SH-SY5Y (cell line): ENCODE results near the gene NDUFS2.

Experiments used
- GATA2 ChIP-seq: IDR thresholded peaks from 2 replicates; pipeline ENCODE4 v1.6.1; 2011; ENCODE audit warnings: mild to moderate bottlenecking, low read depth, low read length
- GATA3 ChIP-seq: IDR thresholded peaks from 2 replicates; pipeline ENCODE4 v1.6.1; 2011; ENCODE audit warnings: low read depth, mild to moderate bottlenecking, low read length, moderate library complexity

DNA sequence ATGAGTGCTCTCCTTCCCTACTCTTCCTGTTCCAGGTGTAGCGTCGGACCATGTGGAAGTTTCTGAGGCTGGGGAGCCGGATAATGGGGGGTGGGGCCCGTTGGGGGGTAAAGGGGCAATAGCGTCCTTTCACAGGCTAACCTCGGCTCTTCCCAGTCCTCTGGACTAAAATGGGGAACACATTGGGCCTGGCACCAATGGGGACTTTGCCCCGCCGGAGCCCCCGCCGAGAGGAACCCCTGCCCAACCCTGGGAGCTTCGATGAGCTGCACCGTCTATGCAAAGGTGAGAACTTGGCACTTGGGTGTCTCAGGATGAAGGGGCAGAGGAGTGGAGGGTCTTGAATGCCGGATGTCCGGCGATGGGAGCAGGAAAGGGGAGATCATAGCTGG lies 24.1 kb downstream of the NDUFS2 start:
- TF ChIP-seq GATA2 (no peak), GATA3 (no peak)
